HepG2 (cell line): ENCODE results near the gene ARHGEF39. TPM values are rescaled to one million over a fixed set of nuclear protein-coding genes. Genes with fewer than 3 reads are reported as not detected.

Experiments
- EZH2 ChIP-seq: conservative IDR thresholded peaks from 2 replicates; pipeline ENCODE4 v1.6.1; 2012; ENCODE audit warnings: mild to moderate bottlenecking, low read depth, low read length, moderate library complexity
- GTF3A ChIP-seq: sonication (generic); formaldehyde crosslinking; conservative IDR thresholded peaks from 2 replicates; pipeline ENCODE4 v1.4.0; 2020; ENCODE audit warnings: mild to moderate bottlenecking, missing genetic modification reagents
- HDAC1 ChIP-seq: sonication (generic); formaldehyde crosslinking; IDR thresholded peaks from 2 replicates; pipeline ENCODE4 v1.5.1; 2020; ENCODE audit warnings: mild to moderate bottlenecking, missing genetic modification reagents
- KMT2B ChIP-seq: IDR thresholded peaks from 2 replicates; pipeline ENCODE4 v1.6.1; 2016; ENCODE audit warnings: missing genetic modification reagents, missing compliant biosample characterization
- NFYC ChIP-seq: IDR thresholded peaks from 2 replicates; pipeline ENCODE4 v1.6.1; 2016; ENCODE audit warnings: missing genetic modification reagents, missing compliant biosample characterization
- NR3C1 ChIP-seq: sonication (generic); formaldehyde crosslinking; IDR thresholded peaks from 2 replicates; pipeline ENCODE4 v1.4.0; 2020; ENCODE audit warnings: missing genetic modification reagents
- POLR2AphosphoS2 ChIP-seq: IDR thresholded peaks from 2 replicates; pipeline ENCODE4 v1.6.1; 2011; ENCODE audit warnings: low read depth, low read length, improper control_type of control experiment
- THAP11 ChIP-seq: IDR thresholded peaks from 2 replicates; pipeline ENCODE4 v1.6.1; 2016; ENCODE audit warnings: missing biosample characterization, missing genetic modification reagents
- THAP9 ChIP-seq: sonication (generic); formaldehyde crosslinking; IDR thresholded peaks from 2 replicates; pipeline ENCODE4; 2020; ENCODE audit warnings: missing genetic modification reagents, mild to moderate bottlenecking, borderline replicate concordance
- UBTF ChIP-seq: sonication (generic); formaldehyde crosslinking; IDR thresholded peaks from 2 replicates; pipeline ENCODE4 v1.4.0; 2020; ENCODE audit warnings: mild to moderate bottlenecking, missing genetic modification reagents
- YEATS2 ChIP-seq: sonication (generic); formaldehyde crosslinking; IDR thresholded peaks from 2 replicates; pipeline ENCODE4 v1.4.0; 2020; ENCODE audit warnings: missing genetic modification reagents, borderline replicate concordance
- ZBTB8A ChIP-seq: sonication (generic); formaldehyde crosslinking; IDR thresholded peaks from 2 replicates; pipeline ENCODE4 v1.4.0; 2020; ENCODE audit warnings: mild to moderate bottlenecking, low read depth, missing genetic modification reagents, borderline replicate concordance
- ZNF205 ChIP-seq: IDR thresholded peaks from 2 replicates; pipeline ENCODE4 v1.6.1; 2018; ENCODE audit warnings: missing biosample characterization, missing genetic modification reagents
- ZNF263 ChIP-seq: sonication (generic); formaldehyde crosslinking; IDR thresholded peaks from 2 replicates; pipeline ENCODE4 v1.4.0; 2020; ENCODE audit warnings: missing genetic modification reagents
- ZNF335 ChIP-seq: sonication (generic); formaldehyde crosslinking; IDR thresholded peaks from 2 replicates; pipeline ENCODE4 v1.4.0; 2020; ENCODE audit warnings: missing genetic modification reagents
- ZNF382 ChIP-seq: sonication (generic); formaldehyde crosslinking; IDR thresholded peaks from 2 replicates; pipeline ENCODE4 v1.5.0; 2020; ENCODE audit warnings: missing genetic modification reagents, mild to moderate bottlenecking, borderline replicate concordance
- ZNF441 ChIP-seq: sonication (generic); formaldehyde crosslinking; IDR thresholded peaks from 2 replicates; pipeline ENCODE4 v1.7.0; 2021; ENCODE audit warnings: missing genetic modification reagents, borderline replicate concordance
- ZNF780A ChIP-seq: sonication (generic); formaldehyde crosslinking; IDR thresholded peaks from 2 replicates; pipeline ENCODE4 v1.8.0; 2022; ENCODE audit warnings: mild to moderate bottlenecking, missing genetic modification reagents, moderate library complexity
- ZNF839 ChIP-seq: sonication (generic); formaldehyde crosslinking; IDR thresholded peaks from 2 replicates; pipeline ENCODE4 v1.4.0; 2020; ENCODE audit warnings: missing genetic modification reagents, mild to moderate bottlenecking, borderline replicate concordance
- ZNF879 ChIP-seq: sonication (generic); formaldehyde crosslinking; IDR thresholded peaks from 2 replicates; pipeline ENCODE4 v1.8.1; 2023; ENCODE audit warnings: missing genetic modification reagents
- ZSCAN20 ChIP-seq: sonication (generic); formaldehyde crosslinking; IDR thresholded peaks from 2 replicates; pipeline ENCODE4 v1.4.0; 2020; ENCODE audit warnings: missing genetic modification reagents, mild to moderate bottlenecking, borderline replicate concordance
- polyA plus RNA-seq, 8 experiments: library from polyadenylated mRNA; depleted of rRNA in 3 of 8; stranded (reverse) in 7 of 8; unstranded in 1 of 8; fragments of >200 nt; fragmentation: Illumina TruSeq in 4 of 8; extraction: Trizol in 4 of 8; gene quantifications; 2 replicates each; pipeline versions ENCODE4 v1.2.1 to v1.2.3, GENCODE V29; 2011 to 2016; ENCODE audit warnings: low read depth in 4 of 8, missing spikeins in 1 of 8, mixed read lengths in 1 of 8; ENCODE audit not compliant: insufficient read depth in 1 of 8
- total RNA-seq, 5 experiments: library from RNA; depleted of rRNA; stranded (reverse); fragments of >200 nt; fragmentation: Illumina TruSeq; extraction: Trizol; gene quantifications; 2 replicates each; pipeline ENCODE4 v1.2.3, GENCODE V29; 2016; ENCODE audit warnings: low read depth in 1 of 5
- TF ChIP-seq, protein P1 (sequence below): sonication (generic); formaldehyde crosslinking; IDR thresholded peaks from 2 replicates; pipeline ENCODE4 v1.4.0; 2020; ENCODE audit warnings: mild to moderate bottlenecking, missing genetic modification reagents

The ARHGEF39 gene
- total and polyA plus RNA-seq, 2 of the 13 experiments (the other 11 are each of a cell fraction or from before 2014, with no cell fraction given), result 11.2 to 12.3 TPM

DNA sequence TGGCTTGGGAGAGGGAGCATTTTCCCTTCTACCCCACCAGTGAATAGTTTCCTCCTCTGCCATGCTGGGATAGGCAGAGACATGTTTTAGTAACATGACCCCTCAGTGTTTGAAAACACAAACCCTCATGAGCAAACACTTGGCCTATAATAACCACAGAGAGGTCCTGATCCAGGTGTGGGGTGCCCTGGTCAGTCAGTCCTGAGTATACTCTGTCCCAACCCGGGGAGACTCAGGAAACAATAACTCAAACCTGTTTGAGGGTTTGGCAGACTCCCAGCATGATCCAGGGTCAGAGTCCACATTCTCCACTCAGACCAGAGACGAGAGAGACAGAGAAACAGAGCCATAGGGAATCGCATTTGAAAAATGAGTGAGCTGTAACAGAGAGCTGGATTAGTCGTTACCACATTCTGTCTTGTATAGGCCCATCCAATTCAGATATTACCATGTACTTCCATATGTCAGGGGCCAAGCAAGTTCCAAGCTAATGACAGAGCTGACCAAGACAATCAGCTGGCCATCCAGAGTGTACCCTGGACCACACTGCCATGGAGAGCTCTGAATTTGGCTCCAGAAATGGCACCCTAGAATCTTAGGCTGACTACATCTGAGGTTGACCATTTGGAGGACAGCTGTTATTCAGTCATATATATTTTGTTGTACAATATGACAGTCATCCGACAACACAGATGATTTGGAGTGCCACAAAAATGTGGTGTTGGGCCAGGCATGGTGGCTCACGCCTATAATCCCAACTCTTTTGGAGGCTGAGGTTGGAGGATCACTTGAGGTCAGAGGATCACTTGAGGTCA, 4.5 kb upstream of the ARHGEF39 start (continued):
- TF ChIP-seq UBTF (CRISPR knock-in tag) (0 out of 2 replicates have a peak, but pooled peaks have one; percentile 31), NR3C1 (CRISPR knock-in tag) (no peak), ZNF441 (CRISPR knock-in tag) (no peak), NFYC (CRISPR knock-in tag) (no peak), ZNF879 (CRISPR knock-in tag) (no peak), YEATS2 (CRISPR knock-in tag) (peak; percentile 59; the same call in 1 of the 2 replicates), EZH2 (no peak), ZNF382 (CRISPR knock-in tag) (no peak), POLR2AphosphoS2 (no peak), ZNF205 (0 out of 2 replicates have a peak, but pooled peaks have one; percentile 35), ZBTB8A (CRISPR knock-in tag) (no peak), KMT2B (CRISPR knock-in tag) (no peak), THAP9 (no peak), ZNF839 (CRISPR knock-in tag) (no peak), ZNF780A (CRISPR knock-in tag) (0 out of 2 replicates have a peak, but pooled peaks have one; percentile 42), THAP11 (CRISPR knock-in tag) (peak; percentile 39; the same call in 1 of the 2 replicates), GTF3A (CRISPR knock-in tag) (no peak), ZNF335 (CRISPR knock-in tag) (no peak), HDAC1 (CRISPR knock-in tag) (peak; percentile 71), ZSCAN20 (CRISPR knock-in tag) (no peak), ZNF263 (CRISPR knock-in tag) (no peak)
- TF ChIP-seq, protein P1, sequence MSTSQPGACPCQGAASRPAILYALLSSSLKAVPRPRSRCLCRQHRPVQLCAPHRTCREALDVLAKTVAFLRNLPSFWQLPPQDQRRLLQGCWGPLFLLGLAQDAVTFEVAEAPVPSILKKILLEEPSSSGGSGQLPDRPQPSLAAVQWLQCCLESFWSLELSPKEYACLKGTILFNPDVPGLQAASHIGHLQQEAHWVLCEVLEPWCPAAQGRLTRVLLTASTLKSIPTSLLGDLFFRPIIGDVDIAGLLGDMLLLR, result no peak
